ENCODE results near the gene ZC3HAV1. TPM values are rescaled to one million over a fixed set of nuclear protein-coding genes. Genes with fewer than 3 reads are reported as not detected.

Gene ZC3HAV1
- total and polyA plus RNA-seq, 10 donors, result 12.7 to 82.4 (median 61.7) TPM

DNA sequence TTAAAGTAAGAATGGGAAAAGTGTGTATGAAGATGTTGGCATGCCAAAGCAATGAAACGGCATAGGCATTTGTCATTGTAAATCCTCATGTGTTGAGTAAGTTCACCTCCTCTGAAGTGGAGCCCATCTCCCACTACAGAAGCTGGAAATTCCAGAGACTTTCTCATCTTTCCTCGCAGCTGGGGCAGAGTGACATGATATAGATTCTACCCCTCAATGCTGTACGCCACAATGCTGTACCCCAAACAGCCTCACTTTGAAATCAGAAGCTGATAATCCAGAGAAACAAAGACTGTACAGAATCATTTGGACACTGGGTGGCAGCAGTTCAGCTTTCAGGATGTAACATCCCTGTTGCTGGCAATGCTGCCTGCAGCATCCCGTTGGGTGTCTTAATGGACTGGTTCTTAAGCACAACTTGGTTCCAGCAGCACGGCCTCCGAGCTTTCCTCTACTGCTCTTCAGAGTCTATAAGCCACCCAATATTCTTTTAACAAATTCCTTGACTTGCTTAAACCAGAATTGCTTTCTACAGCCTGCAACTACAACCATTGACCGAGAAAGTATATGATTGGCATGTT is 92.5 kb downstream of the ZC3HAV1 start:
- Histone ChIP-seq H3K27me3 (replicated peaks in 1 of 7) (peaks cover 0 to 5% (median 0%) of the 10 kb centered on the region in 7 donors), H3K9me3 (no peaks in the 10 kb centered on the region), H3K27ac (no peak overlapping the region), H3K4me1 (peaks cover 0 to 10% (median 8%) of the 10 kb centered on the region in 6 donors), H3K4me3 (no peak overlapping the region), H3K36me3 (no peaks in the 10 kb centered on the region)
- TF ChIP-seq CTCF (IDR thresholded peaks at IDR 0.05 in 8 of 11, conservative IDR thresholded peaks at IDR 0.05 in 3 of 11) (peak; percentile 27 to 68 (median 61)), POLR2AphosphoS5 (IDR thresholded peaks at IDR 0.05) (peak in 1 of 3 donors; percentile 39), POLR2A (IDR thresholded peaks at IDR 0.05) (no peak)
- intact Hi-C loops (cut with DNase I; ENCODE audit: low total_unique reads), result loop anchor here (2.0 kb wide), 1 partner anchor 58 kb away; no protein-coding TSS in a partner anchor
- peak; percentile 77 for DNase-seq
- WGBS, 5 donors, result 31 to 41% (median 32%) methylated on average over 7 of the region's 7 CpGs

DNA sequence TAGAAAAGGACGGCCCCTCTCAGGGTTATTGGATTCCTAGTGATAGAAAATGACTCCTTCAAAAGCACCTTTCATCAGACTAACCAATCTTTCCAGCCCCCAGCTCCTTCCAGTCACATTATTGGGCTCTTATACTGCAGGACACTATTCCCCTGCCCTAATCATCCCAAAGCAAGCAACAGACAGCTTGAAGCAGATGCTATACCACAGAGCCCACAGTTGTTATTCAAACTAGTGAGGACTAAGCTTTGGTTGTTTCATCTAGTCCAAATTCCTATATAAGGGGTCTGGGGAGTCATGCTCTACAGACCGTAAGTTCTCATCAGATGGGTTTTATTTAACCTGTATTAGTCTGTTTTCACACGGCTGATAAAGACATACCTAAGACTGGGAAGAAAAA is 98.1 kb downstream of the ZC3HAV1 start:
- no peak for DNase-seq
- intact Hi-C loops (cut with DNase I; ENCODE audit: low total_unique reads), result no loop called here
- TF ChIP-seq POLR2AphosphoS5 (IDR thresholded peaks at IDR 0.05), result no peak
- no peak for TF ChIP-seq CTCF (IDR thresholded peaks at IDR 0.05 in 8 of 11, conservative IDR thresholded peaks at IDR 0.05 in 3 of 11)
- no peak for TF ChIP-seq POLR2A (IDR thresholded peaks at IDR 0.05)
- Histone ChIP-seq H3K36me3 (no peaks in the 10 kb centered on the region), H3K9me3 (no peaks in the 10 kb centered on the region), H3K4me3 (no peak overlapping the region), H3K4me1 (no peaks in the 10 kb centered on the region), H3K27me3 (replicated peaks in 1 of 7) (peaks cover 0 to 5% (median 0%) of the 10 kb centered on the region in 7 donors), H3K27ac (no peak overlapping the region)
- 85 to 93% (median 92%) methylated on average over 3 of the region's 3 CpGs for WGBS, 5 donors

DNA sequence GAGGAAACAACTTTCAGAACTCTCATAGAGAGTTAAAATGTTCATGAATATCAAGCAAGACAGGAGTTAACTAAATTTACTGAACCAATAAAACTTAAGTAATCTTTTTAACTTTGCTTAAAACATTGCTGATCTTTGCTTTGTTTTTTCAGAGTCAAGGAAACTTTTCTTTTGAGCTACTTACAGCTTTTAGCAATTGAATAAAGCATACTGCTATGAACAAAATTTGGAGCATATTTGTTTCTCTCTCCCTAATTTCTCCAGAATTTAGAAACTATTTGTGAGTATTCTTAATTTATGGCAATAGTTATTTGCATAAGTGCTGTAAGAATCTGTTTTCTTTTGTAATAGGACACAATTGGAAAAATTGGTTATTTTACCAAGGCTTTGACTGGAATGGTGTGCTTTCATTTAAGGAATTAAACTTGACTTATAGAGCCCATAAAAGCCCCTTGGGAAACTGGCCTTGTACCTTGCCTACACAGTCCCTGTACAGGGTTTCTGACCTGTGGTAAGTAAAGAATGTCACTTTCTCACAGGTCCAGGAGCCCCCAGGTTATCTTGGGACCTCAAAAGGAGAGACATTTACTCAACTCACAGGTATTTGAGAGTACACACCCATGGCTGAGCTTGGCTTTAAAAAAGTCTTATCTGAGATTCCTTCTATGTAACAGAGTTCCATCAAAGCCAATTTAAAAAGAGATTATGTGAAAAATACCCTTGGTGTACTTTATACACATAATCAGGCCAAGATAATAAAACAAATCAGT is 105.0 kb downstream of the ZC3HAV1 start:
- no peaks in the 10 kb centered on the region for H3K27me3 ChIP-seq (replicated peaks in 1 of 7)
- TF ChIP-seq CTCF (IDR thresholded peaks at IDR 0.05 in 8 of 11, conservative IDR thresholded peaks at IDR 0.05 in 3 of 11), result no peak
- no peak for TF ChIP-seq POLR2A (IDR thresholded peaks at IDR 0.05)
- no peak for TF ChIP-seq POLR2AphosphoS5 (IDR thresholded peaks at IDR 0.05)
- DNase-seq, result no peak
- peaks cover 0 to 30% (median 18%) of the 10 kb centered on the region in 8 donors for H3K9me3 ChIP-seq
- H3K27ac ChIP-seq, result no peak overlapping the region
- intact Hi-C loops (cut with DNase I; ENCODE audit: low total_unique reads), result no loop called here
- H3K4me1 ChIP-seq, result no peaks in the 10 kb centered on the region
- H3K36me3 ChIP-seq, result no peaks in the 10 kb centered on the region
- H3K4me3 ChIP-seq, result no peak overlapping the region

- H3K36me3 ChIP-seq, result no peaks in the 10 kb centered on the region
- H3K9me3 ChIP-seq, result peaks cover 0 to 19% (median 12%) of the 10 kb centered on the region in 8 donors
- no peak for DNase-seq
- no peak overlapping the region for H3K4me3 ChIP-seq
- no peaks in the 10 kb centered on the region for H3K4me1 ChIP-seq
- TF ChIP-seq POLR2A (IDR thresholded peaks at IDR 0.05) (no peak), POLR2AphosphoS5 (IDR thresholded peaks at IDR 0.05) (no peak), CTCF (IDR thresholded peaks at IDR 0.05 in 8 of 11, conservative IDR thresholded peaks at IDR 0.05 in 3 of 11) (no peak)
- intact Hi-C loops (cut with DNase I; ENCODE audit: low total_unique reads), result no loop called here
- 51 to 78% (median 67%) methylated on average over 3 of the region's 3 CpGs for whole genome bisulfite sequencing, 5 donors
- H3K27me3 ChIP-seq (replicated peaks in 1 of 7), result no peaks in the 10 kb centered on the region
- no peak overlapping the region for H3K27ac ChIP-seq
These were observed 110.1 kb downstream of the ZC3HAV1 start for GRCh38 chr7:138999414-138999813.

Measured in spleen (tissue), 11 donors.